Measurements from ENCODE around the gene DBF4B. TPM values are rescaled to one million over a fixed set of nuclear protein-coding genes. Genes with fewer than 3 reads are reported as not detected.

DBF4B gene
- total RNA-seq: 10 to 100 TPM in 1 of 2 donors, 1 to 10 TPM in 1; 5.8 to 12.1 TPM
- polyA plus RNA-seq: 1 to 10 TPM in 1 of 2 donors, under 1 TPM in 1; 0.88 to 2.4 TPM
- long read RNA-seq, donor 1, partial matches to known transcripts: 2 of 5 reads
- long read RNA-seq, donor 1, other reads (novel, unspliced or antisense): 3 of 5 reads
- long read RNA-seq, donor 2, partial matches to known transcripts: 0 of 2 reads
- long read RNA-seq, donor 2, other reads (novel, unspliced or antisense): 2 of 2 reads

- DNase-seq (peak; percentile 84 to 86), ATAC-seq (ENCODE audit: low FRiP score) (peak; percentile 94)
- peak within 1 kb of the TSS in 1 of 2 donors; percentile 39 for H3K27ac ChIP-seq (ENCODE audit: low read depth in 1 of 2, low read length in 2 of 2)
- no peaks in the 10 kb centered on the region for H3K9me3 ChIP-seq (ENCODE audit: control insufficient read depth, low read length)
- intact Hi-C loops (cut with DNase I): no loop called here
- H3K4me1 ChIP-seq (ENCODE audit: control insufficient read depth in 1 of 2, insufficient read depth in 2 of 2, low read length in 2 of 2): no peaks in the 10 kb centered on the region
- H3K4me3 ChIP-seq (ENCODE audit: low read length in 2 of 2): peak within 1 kb of the TSS; percentile 78 to 89
- H3K27me3 ChIP-seq (ENCODE audit: control insufficient read depth in 1 of 2, insufficient read depth in 2 of 2, low read length in 1 of 2): no peaks in the 10 kb centered on the region
- H3K36me3 ChIP-seq (ENCODE audit: control insufficient read depth in 1 of 2, insufficient read depth in 2 of 2, low read length in 1 of 2): no peaks in the 10 kb centered on the region
- WGBS, 2 donors: 0 to 1% methylated on average over 52 of the region's 52 CpGs
These were observed at the start of gene DBF4B for GRCh38 chr17:44708401-44709263. DBF4B (plus strand) TSS chr17:44708665; CDS start chr17:44708821, 156 bp downstream.

- 91 to 98% methylated on average over 2 of the region's 2 CpGs for WGBS, 2 donors
- no peaks in the 10 kb centered on the region for H3K36me3 ChIP-seq (ENCODE audit: control insufficient read depth in 1 of 2, insufficient read depth in 2 of 2, low read length in 1 of 2)
- no peaks in the 10 kb centered on the region for H3K4me1 ChIP-seq (ENCODE audit: control insufficient read depth in 1 of 2, insufficient read depth in 2 of 2, low read length in 2 of 2)
- H3K27me3 ChIP-seq (ENCODE audit: control insufficient read depth in 1 of 2, insufficient read depth in 2 of 2, low read length in 1 of 2): no peaks in the 10 kb centered on the region
- DNase-seq (no peak), ATAC-seq (ENCODE audit: low FRiP score) (no peak)
- no peak overlapping the region for H3K27ac ChIP-seq (ENCODE audit: low read depth in 1 of 2, low read length in 2 of 2)
- intact Hi-C loops (cut with DNase I): no loop called here
- no peaks in the 10 kb centered on the region for H3K9me3 ChIP-seq (ENCODE audit: control insufficient read depth, low read length)
- no peak overlapping the region for H3K4me3 ChIP-seq (ENCODE audit: low read length in 2 of 2)
These were observed 46.6 kb upstream of the DBF4B start for GRCh38 chr17:44661835-44662234.

GRCh38 chr17:44663095-44663494 lies 45.4 kb upstream of the DBF4B start:
- H3K36me3 ChIP-seq (ENCODE audit: control insufficient read depth in 1 of 2, insufficient read depth in 2 of 2, low read length in 1 of 2): no peaks in the 10 kb centered on the region
- no peaks in the 10 kb centered on the region for H3K4me1 ChIP-seq (ENCODE audit: control insufficient read depth in 1 of 2, insufficient read depth in 2 of 2, low read length in 2 of 2)
- no peaks in the 10 kb centered on the region for H3K27me3 ChIP-seq (ENCODE audit: control insufficient read depth in 1 of 2, insufficient read depth in 2 of 2, low read length in 1 of 2)
- 82 to 84% methylated on average over 1 of the region's 1 CpG for WGBS, 2 donors
- no peak overlapping the region for H3K4me3 ChIP-seq (ENCODE audit: low read length in 2 of 2)
- no peak overlapping the region for H3K27ac ChIP-seq (ENCODE audit: low read depth in 1 of 2, low read length in 2 of 2)
- DNase-seq (no peak), ATAC-seq (ENCODE audit: low FRiP score) (no peak)
- intact Hi-C loops (cut with DNase I): no loop called here
- no peaks in the 10 kb centered on the region for H3K9me3 ChIP-seq (ENCODE audit: control insufficient read depth, low read length)

GRCh38 chr17:44664867-44665266 lies 43.6 kb upstream of the DBF4B start:
- Histone ChIP-seq H3K4me3 (ENCODE audit: low read length in 2 of 2) (no peak overlapping the region), H3K9me3 (ENCODE audit: control insufficient read depth, low read length) (no peaks in the 10 kb centered on the region), H3K27me3 (ENCODE audit: control insufficient read depth in 1 of 2, insufficient read depth in 2 of 2, low read length in 1 of 2) (no peaks in the 10 kb centered on the region), H3K4me1 (ENCODE audit: control insufficient read depth in 1 of 2, insufficient read depth in 2 of 2, low read length in 2 of 2) (no peaks in the 10 kb centered on the region), H3K36me3 (ENCODE audit: control insufficient read depth in 1 of 2, insufficient read depth in 2 of 2, low read length in 1 of 2) (no peaks in the 10 kb centered on the region), H3K27ac (ENCODE audit: low read depth in 1 of 2, low read length in 2 of 2) (no peak overlapping the region)
- DNase-seq (no peak), ATAC-seq (ENCODE audit: low FRiP score) (no peak)
- 94 to 95% methylated on average over 1 of the region's 1 CpG for WGBS, 2 donors
- intact Hi-C loops (cut with DNase I): no loop called here

GRCh38 chr17:44666006-44666405 lies 42.5 kb upstream of the DBF4B start:
- H3K36me3 ChIP-seq (ENCODE audit: control insufficient read depth in 1 of 2, insufficient read depth in 2 of 2, low read length in 1 of 2): no peaks in the 10 kb centered on the region
- no peaks in the 10 kb centered on the region for H3K9me3 ChIP-seq (ENCODE audit: control insufficient read depth, low read length)
- 97 to 98% methylated on average over 1 of the region's 1 CpG for WGBS, 2 donors
- H3K4me1 ChIP-seq (ENCODE audit: control insufficient read depth in 1 of 2, insufficient read depth in 2 of 2, low read length in 2 of 2): no peaks in the 10 kb centered on the region
- ATAC-seq (ENCODE audit: low FRiP score) (no peak), DNase-seq (no peak)
- no peak overlapping the region for H3K4me3 ChIP-seq (ENCODE audit: low read length in 2 of 2)
- no peak overlapping the region for H3K27ac ChIP-seq (ENCODE audit: low read depth in 1 of 2, low read length in 2 of 2)
- no peaks in the 10 kb centered on the region for H3K27me3 ChIP-seq (ENCODE audit: control insufficient read depth in 1 of 2, insufficient read depth in 2 of 2, low read length in 1 of 2)
- intact Hi-C loops (cut with DNase I): no loop called here

- no peak for DNase-seq
- Histone ChIP-seq H3K9me3 (ENCODE audit: control insufficient read depth, low read length) (no peaks in the 10 kb centered on the region), H3K27ac (ENCODE audit: low read depth in 1 of 2, low read length in 2 of 2) (no peak overlapping the region), H3K36me3 (ENCODE audit: control insufficient read depth in 1 of 2, insufficient read depth in 2 of 2, low read length in 1 of 2) (no peaks in the 10 kb centered on the region), H3K27me3 (ENCODE audit: control insufficient read depth in 1 of 2, insufficient read depth in 2 of 2, low read length in 1 of 2) (no peaks in the 10 kb centered on the region), H3K4me3 (ENCODE audit: low read length in 2 of 2) (no peak overlapping the region), H3K4me1 (ENCODE audit: control insufficient read depth in 1 of 2, insufficient read depth in 2 of 2, low read length in 2 of 2) (no peaks in the 10 kb centered on the region)
- intact Hi-C loops (cut with DNase I): no loop called here
- ATAC-seq (ENCODE audit: low FRiP score): no peak
These were observed 35.9 kb upstream of the DBF4B start for GRCh38 chr17:44672479-44673093.

GRCh38 chr17:44673893-44674292 lies 34.6 kb upstream of the DBF4B start:
- Histone ChIP-seq H3K4me3 (ENCODE audit: low read length in 2 of 2) (no peak overlapping the region), H3K9me3 (ENCODE audit: control insufficient read depth, low read length) (no peaks in the 10 kb centered on the region), H3K36me3 (ENCODE audit: control insufficient read depth in 1 of 2, insufficient read depth in 2 of 2, low read length in 1 of 2) (peaks cover 0 to 3% of the 10 kb centered on the region in 2 donors), H3K27ac (ENCODE audit: low read depth in 1 of 2, low read length in 2 of 2) (no peak overlapping the region), H3K27me3 (ENCODE audit: control insufficient read depth in 1 of 2, insufficient read depth in 2 of 2, low read length in 1 of 2) (no peaks in the 10 kb centered on the region), H3K4me1 (ENCODE audit: control insufficient read depth in 1 of 2, insufficient read depth in 2 of 2, low read length in 2 of 2) (no peaks in the 10 kb centered on the region)
- ATAC-seq (ENCODE audit: low FRiP score) (no peak), DNase-seq (no peak)
- intact Hi-C loops (cut with DNase I): no loop called here
- WGBS, 2 donors: 74 to 75% methylated on average over 2 of the region's 2 CpGs

GRCh38 chr17:44677136-44677535 lies 31.3 kb upstream of the DBF4B start:
- no peaks in the 10 kb centered on the region for H3K27me3 ChIP-seq (ENCODE audit: control insufficient read depth in 1 of 2, insufficient read depth in 2 of 2, low read length in 1 of 2)
- H3K4me1 ChIP-seq (ENCODE audit: control insufficient read depth in 1 of 2, insufficient read depth in 2 of 2, low read length in 2 of 2): no peaks in the 10 kb centered on the region
- peaks cover 0 to 10% of the 10 kb centered on the region in 2 donors for H3K36me3 ChIP-seq (ENCODE audit: control insufficient read depth in 1 of 2, insufficient read depth in 2 of 2, low read length in 1 of 2)
- 56 to 67% methylated on average over 2 of the region's 2 CpGs for whole genome bisulfite sequencing, 2 donors
- ATAC-seq (ENCODE audit: low FRiP score) (no peak), DNase-seq (no peak)
- H3K9me3 ChIP-seq (ENCODE audit: control insufficient read depth, low read length): no peaks in the 10 kb centered on the region
- intact Hi-C loops (cut with DNase I): no loop called here
- H3K4me3 ChIP-seq (ENCODE audit: low read length in 2 of 2): no peak overlapping the region
- no peak overlapping the region for H3K27ac ChIP-seq (ENCODE audit: low read depth in 1 of 2, low read length in 2 of 2)

Data from aorta (tissue), 5 donors.